NCI-H446 treated with DMSO at 0.1 percent for 48 hours (cell line): ENCODE results near the gene PDK1.

ENCODE experiments used
- DNase-seq: peaks from one replicate; lab custom pipeline; 2025; lab: John Stamatoyannopoulos, UW

The PDK1 gene

DNA sequence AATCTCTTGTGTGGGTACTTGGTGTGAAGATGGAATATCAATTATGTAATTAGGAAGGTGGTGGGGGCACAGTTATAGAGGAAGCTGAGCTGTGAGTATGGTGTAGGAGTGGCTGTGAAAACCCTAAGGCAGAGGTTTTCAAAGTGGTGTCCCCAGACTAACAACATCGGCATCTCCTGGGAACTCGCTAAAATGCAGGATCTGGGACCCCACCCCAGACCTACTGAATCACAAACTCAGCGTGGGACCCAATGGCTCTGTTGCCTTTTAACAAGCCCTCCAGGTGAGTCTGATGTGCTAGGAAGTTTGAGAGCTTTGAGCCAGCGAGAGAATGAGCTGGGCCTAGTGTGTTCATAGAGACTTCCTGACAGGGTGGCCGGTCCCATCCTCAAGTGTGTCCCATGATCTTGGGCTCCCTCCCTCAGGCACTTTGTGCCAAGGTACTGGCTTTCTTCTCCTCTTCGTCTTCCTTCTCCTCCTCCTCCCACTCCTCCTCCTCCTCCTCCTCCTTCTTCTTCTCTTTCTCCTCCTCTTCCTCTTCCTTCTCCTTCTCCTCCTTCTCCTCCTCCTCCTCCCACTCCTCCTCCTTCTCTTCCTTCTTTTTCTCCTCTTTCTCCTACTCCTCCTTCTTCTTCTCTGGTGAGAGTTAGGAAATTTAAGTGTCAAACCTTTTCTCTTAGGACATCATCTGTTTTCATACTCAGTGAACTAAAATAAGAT, 86.6 kb downstream of the PDK1 start:
- DNase-seq: no peak

DNA sequence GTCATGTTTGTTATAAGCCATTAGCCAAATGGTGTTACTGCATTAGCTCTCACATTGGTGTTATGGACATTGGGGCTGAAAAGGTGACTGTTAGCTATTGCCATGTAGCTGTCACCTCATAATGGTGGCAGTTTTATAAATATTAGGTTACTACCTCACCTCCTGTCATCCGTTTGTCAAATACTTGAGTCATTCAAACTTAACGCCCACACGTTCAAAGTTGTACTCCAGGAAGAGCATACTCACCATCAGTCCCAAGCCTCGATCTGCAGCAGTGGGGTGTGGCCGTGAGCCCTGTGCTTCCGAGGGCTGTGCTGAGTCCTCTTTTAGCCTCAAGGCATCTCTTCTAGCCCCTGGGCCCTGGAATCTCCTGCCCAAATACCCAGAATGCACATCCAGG, 87.3 kb downstream of the PDK1 start:
- no peak for DNase-seq

GRCh38 chr2:172647439-172647838, 91.5 kb downstream of the PDK1 start:
- DNase-seq: no peak

- DNase-seq: no peak
Observed at GRCh38 chr2:172655091-172655837, 99.4 kb downstream of the PDK1 start.

DNA sequence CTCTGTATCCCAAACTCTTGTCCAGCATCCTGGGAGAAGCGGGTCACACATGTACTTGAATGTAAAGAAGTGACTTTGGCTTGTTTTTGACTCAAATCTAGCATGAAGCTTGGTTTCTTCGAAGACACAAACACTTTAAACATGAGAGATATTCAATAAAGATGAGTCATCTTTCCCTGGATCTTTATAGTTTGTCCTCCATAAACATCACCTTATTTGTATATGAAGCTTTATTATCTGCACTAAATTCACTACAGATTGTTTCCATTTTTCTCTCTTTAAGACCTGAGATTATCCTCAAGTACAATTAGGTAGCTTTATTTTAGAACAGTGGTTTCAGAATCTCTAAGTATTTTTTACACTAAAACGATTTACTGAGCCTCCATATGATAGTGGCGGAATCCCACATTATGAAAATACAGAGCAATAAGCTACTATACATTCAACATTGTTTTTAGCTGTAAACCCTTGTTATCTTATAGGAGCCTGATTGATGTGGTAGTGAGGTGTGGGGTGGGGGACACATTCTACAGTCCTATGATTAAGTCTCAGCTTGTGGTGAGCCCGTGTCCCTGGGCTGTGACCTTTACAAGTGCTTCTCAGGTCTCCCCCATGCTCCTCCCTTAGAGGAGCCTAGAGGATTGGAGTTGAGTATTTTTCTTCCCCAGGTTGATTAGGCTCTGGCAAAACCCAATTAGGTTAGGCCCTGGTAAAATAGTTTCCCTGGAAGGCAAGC, 100.1 kb downstream of the PDK1 start:
- DNase-seq: no peak
